IPS-18c (cell line): ENCODE measurements around the gene RNU5B-1.
"Not testable (repeated sequence)": the region's sequence is repeated elsewhere in the genome, so short reads cannot be mapped to it uniquely, and the experiment has no call there.

Experiments
- H3K4me3 ChIP-seq: 2 replicates; pipeline ENCODE4 v1.7.0; 2013; ENCODE audit warnings: low read depth, mild to moderate bottlenecking, low read length, moderate library complexity; ENCODE audit not compliant: insufficient read depth
- H3K9me3 ChIP-seq: one replicate; pipeline ENCODE4 v1.6.1; 2013; ENCODE audit warnings: mild to moderate bottlenecking, low read length, moderate library complexity; ENCODE audit not compliant: control insufficient read depth, insufficient read depth

Gene RNU5B-1

GRCh38 chr15:65334586-65335231 is 30.2 kb downstream of the RNU5B-1 start:
- Histone ChIP-seq H3K4me3 (no peak overlapping the region), H3K9me3 (no peaks in the 10 kb centered on the region)

- Histone ChIP-seq H3K4me3 (no peak overlapping the region), H3K9me3 (no peaks in the 10 kb centered on the region)
Observed at GRCh38 chr15:65335278-65336055, 31.0 kb downstream of the RNU5B-1 start.

- H3K4me3 ChIP-seq: no peak overlapping the region
Observed at GRCh38 chr15:65336493-65337435, 32.3 kb downstream of the RNU5B-1 start.

GRCh38 chr15:65337436-65338070 is 33.1 kb downstream of the RNU5B-1 start:
- Histone ChIP-seq H3K9me3 (no peaks in the 10 kb centered on the region), H3K4me3 (no peak overlapping the region)

More at GRCh38 chr15:65336493-65337435, 32.3 kb downstream of the RNU5B-1 start:
- H3K9me3 ChIP-seq: no peaks in the 10 kb centered on the region

- no peaks in the 10 kb centered on the region for H3K9me3 ChIP-seq
- no peak overlapping the region for H3K4me3 ChIP-seq
Observed at GRCh38 chr15:65338366-65338765, 33.9 kb downstream of the RNU5B-1 start.

GRCh38 chr15:65338823-65339222 is 34.3 kb downstream of the RNU5B-1 start:
- Histone ChIP-seq H3K9me3 (no peaks in the 10 kb centered on the region), H3K4me3 (no peak overlapping the region)

GRCh38 chr15:65339416-65339815 is 34.9 kb downstream of the RNU5B-1 start:
- Histone ChIP-seq H3K9me3 (no peaks in the 10 kb centered on the region), H3K4me3 (no peak overlapping the region)

GRCh38 chr15:65339920-65340319 is 35.4 kb downstream of the RNU5B-1 start:
- Histone ChIP-seq H3K9me3 (no peaks in the 10 kb centered on the region), H3K4me3 (no peak overlapping the region)

GRCh38 chr15:65342493-65342892 is 38.0 kb downstream of the RNU5B-1 start:
- Histone ChIP-seq H3K9me3 (no peaks in the 10 kb centered on the region), H3K4me3 (no peak overlapping the region)

GRCh38 chr15:65343374-65343981 is 39.0 kb downstream of the RNU5B-1 start:
- no peak overlapping the region for H3K4me3 ChIP-seq
- H3K9me3 ChIP-seq: no peaks in the 10 kb centered on the region

- H3K4me3 ChIP-seq: no peak overlapping the region
- no peaks in the 10 kb centered on the region for H3K9me3 ChIP-seq
Observed at GRCh38 chr15:65344214-65344913, 39.9 kb downstream of the RNU5B-1 start.

GRCh38 chr15:65344914-65345275 is 40.4 kb downstream of the RNU5B-1 start:
- H3K4me3 ChIP-seq: no peak overlapping the region
- no peaks in the 10 kb centered on the region for H3K9me3 ChIP-seq

GRCh38 chr15:65346856-65347598 is 42.5 kb downstream of the RNU5B-1 start:
- no peak overlapping the region for H3K4me3 ChIP-seq

GRCh38 chr15:65347756-65348155 is 43.3 kb downstream of the RNU5B-1 start:
- H3K9me3 ChIP-seq: not testable (repeated sequence)

More at GRCh38 chr15:65346856-65347598, 42.5 kb downstream of the RNU5B-1 start:
- H3K9me3 ChIP-seq: no peaks in the 10 kb centered on the region

GRCh38 chr15:65349338-65349737 is 44.9 kb downstream of the RNU5B-1 start:
- no peak overlapping the region for H3K4me3 ChIP-seq
- no peaks in the 10 kb centered on the region for H3K9me3 ChIP-seq

More at GRCh38 chr15:65347756-65348155, 43.3 kb downstream of the RNU5B-1 start:
- not testable (repeated sequence) for H3K4me3 ChIP-seq

GRCh38 chr15:65351972-65352371 is 47.5 kb downstream of the RNU5B-1 start:
- H3K9me3 ChIP-seq, H3K4me3 ChIP-seq: not testable (repeated sequence)
